HG02943 (cell line): ENCODE data around the gene TBKBP1.
"Not testable (repeated sequence)": the region's sequence is repeated elsewhere in the genome, so short reads cannot be mapped to it uniquely, and the experiment has no call there.

Experiments
- ATAC-seq: cut with Tn5 transposase; IDR thresholded peaks from one replicate; pipeline ENCODE4 v1.9.1; 2021; ENCODE audit warnings: mild to moderate bottlenecking, low read depth, moderate library complexity; ENCODE audit not compliant: unreplicated experiment

The TBKBP1 gene

DNA sequence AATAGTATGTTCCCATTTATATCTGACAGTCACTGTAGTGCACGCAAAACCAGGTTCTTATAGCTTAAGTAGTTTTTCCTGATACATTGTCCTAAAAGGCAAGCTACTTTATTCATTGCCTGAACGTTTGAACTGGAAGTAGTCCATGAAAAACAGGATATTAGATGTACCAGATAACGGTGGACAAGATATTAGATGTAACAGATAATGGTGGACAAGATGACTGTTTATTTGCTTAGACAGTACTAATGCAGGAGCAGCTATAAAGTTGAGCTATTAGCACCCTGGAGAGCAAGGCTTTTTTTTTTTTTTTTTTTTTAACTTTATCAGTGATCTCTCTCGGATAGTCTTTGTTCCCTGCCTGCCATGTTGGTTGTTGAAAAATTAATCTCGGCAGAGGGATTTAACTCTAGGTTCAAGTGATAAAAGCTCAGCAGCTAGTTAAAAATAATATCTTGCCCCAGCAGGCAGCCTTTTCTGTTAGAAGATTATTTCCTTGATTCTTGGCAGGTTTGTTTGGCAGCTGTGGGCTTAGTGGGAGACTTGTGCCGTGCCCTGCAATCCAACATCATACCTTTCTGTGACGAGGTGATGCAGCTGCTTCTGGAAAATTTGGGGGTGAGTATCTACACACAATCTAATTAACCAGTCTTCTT is 17.3 kb upstream of the TBKBP1 start:
- ATAC-seq, result no peak

DNA sequence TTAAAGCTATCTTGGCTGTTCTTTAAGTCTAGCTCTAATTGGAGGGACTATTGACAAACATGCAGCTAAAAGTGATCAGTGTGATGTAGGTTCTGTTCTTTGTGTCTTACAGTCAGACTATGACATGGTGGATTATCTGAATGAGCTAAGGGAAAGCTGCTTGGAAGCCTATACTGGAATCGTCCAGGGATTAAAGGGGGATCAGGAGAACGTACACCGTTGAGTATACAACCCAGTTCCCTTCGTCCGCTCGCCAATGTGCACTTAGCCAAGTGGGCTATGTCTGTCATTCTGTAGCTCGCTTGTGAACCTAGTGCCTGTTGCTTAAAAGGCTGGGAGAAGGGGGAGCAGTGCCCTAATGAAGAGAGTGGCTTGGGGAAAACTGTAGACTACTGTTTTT is 15.8 kb upstream of the TBKBP1 start:
- no peak for ATAC-seq

DNA sequence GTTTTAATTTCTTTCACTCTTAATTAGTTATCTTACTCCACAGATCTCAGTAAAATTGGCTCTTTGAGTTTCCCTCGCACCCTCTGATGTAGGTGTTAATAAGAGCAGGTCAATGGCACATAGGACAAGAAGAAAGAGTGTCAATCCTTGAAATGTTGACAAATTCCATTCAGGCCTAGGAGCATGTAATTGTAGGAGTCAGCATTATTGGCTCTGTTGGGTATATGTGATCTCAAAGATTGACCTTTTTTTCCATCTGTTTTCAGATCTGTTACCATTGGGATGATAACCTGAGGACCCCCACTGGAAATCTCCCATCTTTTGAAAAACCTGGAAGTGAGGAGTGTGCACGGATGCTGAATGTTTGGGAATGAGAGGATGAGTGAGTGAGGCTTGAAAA is 11.8 kb upstream of the TBKBP1 start:
- no peak for ATAC-seq

DNA sequence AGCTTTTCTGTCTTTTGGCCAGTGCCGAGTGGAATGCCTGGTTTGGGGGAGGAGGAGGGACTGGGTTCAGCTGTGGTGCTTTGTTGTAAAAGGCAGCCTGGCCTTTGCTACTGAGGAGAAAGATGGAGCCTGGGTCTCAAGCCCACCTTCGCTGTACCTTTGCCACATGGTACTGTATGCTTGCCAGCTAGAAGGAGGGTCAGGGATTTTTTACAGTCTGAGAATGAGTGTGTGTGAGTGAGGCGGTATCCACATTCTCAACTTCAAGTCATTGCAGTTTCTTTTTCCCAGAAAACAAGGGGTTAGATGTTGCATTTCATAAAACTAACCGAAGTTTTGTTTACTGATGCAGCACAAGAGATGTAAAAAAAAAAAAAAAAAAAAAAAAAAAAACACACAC is 11.2 kb upstream of the TBKBP1 start:
- not testable (repeated sequence) for ATAC-seq

DNA sequence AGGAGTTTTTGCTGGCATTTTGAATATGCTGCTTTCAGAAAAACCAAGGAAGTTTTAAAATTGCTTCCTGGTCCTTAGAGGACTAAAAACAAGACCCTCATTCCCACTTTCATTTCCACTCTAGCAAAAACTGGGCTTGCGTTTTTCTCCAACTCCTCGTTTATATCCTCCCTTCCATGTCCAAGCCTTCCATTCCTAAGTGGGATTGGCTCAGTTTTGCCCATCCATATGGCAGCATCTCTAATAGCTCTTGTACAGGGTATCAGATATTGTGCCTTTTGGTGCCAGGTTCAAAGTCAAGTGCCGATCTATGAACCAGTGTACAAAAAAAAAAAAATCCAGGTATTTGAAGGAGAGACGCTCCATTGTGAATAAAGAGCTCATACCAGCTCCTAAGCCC is 9.9 kb upstream of the TBKBP1 start:
- no peak for ATAC-seq

GRCh38 chr17:47684535-47685193 is 9.3 kb upstream of the TBKBP1 start:
- no peak for ATAC-seq

- ATAC-seq, result no peak
Observed at GRCh38 chr17:47685556-47686275, 8.2 kb upstream of the TBKBP1 start.

DNA sequence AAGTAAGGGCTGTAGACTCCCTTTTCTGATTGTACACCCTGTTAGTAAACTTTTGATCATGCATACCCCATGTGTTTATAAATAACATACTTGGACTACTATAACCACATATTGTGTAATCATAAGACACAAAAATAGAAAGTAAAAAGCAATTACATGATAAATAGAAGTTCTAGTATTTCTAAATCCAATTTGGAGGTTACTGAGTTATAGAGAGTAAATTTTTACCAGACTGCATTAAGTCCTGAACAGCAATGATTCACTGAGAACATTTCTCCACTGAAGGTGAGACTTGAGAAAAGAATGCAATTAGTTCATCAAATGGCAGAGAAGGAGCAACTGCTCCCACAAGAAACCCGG is 7.7 kb upstream of the TBKBP1 start:
- ATAC-seq, result no peak

- ATAC-seq, result no peak
Observed at GRCh38 chr17:47686664-47687327, 7.2 kb upstream of the TBKBP1 start.

DNA sequence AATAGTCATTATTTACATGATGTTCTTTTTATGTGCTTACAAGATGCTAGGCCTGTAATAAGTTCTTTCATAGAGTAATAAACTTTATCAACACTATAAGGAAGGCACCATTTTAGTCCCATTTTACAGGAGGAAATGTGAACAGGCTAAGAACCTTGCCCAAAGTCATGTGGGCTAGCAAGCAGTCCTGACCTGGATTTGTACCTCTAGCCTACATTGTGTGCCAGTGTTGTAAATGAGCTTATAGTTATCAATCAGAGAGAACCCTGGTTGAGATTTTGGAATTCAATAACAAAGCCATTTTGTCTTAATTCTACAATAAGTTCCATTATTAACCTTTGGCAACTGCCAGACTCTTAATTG is 6.7 kb upstream of the TBKBP1 start:
- no peak for ATAC-seq

DNA sequence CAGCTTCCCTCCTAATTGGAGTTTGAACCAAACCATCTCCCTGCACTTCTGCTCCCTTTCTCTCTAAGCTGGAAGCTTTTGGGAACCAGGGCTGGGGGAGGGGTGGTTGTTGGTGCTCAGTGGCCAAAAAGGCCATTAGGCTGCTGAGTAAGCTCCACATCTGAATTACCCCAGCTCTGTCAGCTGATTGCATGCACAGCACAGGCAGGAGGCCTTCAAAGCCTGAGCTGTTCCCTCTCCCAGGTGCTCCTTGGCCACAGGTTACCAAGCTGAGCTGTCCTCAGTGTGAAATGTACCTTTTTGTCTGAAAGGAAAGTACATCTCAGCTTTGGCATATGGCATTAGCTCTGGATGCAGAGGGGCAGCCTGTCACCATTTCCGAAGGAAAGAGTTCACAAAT is 6.2 kb upstream of the TBKBP1 start:
- no peak for ATAC-seq

DNA sequence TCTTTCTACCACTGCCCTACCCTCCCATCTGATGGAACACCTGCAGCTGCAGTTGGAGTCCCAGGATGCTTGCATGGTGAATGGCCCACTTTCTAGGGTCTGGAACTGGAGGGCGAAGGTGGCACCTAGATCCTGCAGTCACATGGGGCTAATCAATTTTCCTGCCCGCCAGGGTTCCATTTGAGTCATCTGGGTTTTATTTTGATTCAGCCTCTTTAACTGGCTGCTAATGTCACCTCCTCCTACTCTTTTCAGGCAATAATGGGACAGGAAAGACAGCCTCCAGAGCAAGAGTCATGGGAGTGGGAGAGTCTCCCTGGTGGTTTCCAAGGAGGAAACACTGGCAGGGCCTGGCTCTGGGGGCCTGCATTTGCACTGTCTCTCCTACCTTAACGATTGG is 3.8 kb upstream of the TBKBP1 start:
- no peak for ATAC-seq

DNA sequence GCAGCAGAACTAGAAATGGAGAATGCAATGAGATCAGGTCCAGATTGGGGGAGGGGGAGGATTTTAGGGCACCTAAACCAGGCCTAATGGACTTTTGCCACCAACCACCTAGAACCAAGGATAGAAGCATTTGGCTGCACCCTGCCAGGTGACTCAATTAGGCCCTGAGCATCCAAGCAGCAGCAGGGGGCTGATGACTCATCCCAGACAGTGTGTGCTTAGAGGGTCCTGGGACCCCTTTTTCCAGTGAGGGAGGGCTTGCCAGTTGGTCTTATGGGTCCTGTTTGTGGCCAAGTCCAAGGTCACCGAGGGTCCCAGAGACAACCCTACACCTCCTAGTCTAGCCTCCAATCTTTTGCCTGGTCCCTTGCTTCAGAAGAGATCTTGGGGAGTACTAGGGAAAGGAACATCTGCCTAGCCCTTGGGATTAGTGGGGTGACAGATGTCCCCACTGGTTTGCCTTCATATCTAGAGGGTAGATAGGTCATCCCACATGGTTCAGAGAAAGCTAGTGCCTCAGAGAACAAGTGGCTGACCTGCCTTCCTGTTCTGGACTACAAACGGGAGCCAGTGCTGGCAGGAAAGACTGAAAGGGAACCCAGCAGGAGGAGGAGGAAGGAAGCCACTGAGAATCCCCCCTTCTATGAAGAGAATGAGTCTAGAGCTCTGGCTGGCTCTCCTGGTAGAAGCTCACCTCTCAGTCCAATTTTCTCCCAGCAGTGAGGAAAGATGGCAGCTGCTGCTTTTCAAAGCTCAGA is 1.6 kb upstream of the TBKBP1 start:
- no peak for ATAC-seq

GRCh38 chr17:47692895-47693730 is 848 bp upstream of the TBKBP1 start:
- no peak for ATAC-seq

DNA sequence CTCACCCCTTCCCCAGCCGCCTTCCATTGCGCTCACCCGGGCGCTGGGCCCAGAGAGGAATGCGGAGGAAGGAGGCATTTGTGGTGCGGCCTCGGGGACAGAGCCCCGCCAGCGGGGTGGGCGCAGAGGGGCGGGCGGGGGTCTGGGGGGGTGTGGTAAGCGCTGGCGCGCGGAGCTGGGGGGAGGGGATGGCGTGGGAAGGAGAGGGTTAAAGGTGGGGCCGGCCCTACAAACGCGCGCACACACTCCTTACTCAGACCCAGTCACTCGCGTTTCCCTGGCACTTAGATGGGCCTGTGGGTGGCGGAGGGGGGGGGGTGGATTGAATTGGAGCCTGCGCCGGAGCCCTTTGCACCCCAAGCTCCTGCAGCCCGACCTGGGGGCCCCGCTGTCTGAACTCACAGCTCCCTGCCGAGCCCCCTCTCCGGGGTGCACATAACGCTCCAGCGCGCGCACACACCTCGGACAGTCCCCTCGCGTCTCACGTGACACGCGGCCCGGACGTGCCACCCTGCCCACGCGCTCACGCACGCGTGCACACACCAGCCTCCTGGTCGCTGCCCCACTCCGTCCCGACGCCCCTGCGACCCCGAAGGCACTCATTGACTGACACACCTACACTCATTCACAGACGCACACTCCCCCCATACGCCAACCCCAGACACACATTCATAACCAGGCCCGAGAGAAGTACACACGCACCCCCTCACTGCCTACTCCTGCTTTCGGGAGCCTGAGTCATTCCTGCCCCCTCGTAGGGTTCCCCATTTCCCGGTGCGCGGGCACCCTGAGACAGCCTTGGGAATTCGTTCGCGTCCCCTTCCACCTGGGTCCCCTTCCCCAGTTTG is 844 bp downstream of the TBKBP1 start:
- no peak for ATAC-seq

- ATAC-seq, result no peak
Observed at GRCh38 chr17:47695429-47696376, 1.7 kb downstream of the TBKBP1 start.

DNA sequence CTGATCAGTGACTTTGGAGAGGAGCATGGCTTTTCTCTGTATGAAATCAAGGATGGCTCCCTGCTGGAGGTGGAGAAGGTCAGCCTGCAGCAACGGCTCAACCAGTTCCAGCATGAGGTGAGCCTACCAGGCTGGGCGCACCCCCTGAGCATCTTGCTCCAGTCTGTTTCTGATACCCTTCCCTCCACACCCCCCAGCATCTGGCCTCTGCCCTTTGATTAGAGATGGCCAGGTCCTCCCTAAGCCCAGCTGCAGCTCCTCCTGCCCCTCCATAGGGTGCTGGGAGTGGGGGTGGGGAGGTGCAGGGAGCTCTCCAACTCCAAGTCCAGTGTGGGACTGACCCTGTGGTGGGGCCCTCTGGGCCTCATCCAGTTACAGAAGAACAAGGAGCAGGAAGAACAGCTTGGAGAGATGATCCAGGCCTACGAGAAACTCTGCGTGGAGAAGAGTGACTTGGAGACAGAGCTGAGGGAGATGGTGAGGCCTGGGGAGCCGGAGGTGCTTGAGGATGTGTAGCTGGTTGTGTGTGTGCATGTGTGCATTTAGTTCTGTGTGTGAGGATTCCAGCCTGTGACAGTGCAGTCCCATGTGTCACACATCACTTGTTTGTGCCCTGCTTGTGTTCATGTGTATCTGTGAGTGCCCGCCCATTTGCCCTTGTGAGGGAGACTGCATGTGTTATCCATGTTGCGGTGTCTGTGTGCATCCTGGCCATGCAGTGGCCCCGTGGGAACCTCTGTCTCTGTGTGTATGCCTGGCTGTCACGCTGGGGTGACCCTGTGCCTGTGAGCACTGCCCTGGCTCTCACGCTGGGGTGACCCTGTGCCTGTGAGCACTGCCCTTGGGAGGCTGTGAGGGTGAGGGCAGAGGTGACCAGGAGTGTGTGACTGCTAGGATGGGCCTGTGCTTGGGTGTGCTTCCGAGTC is 3.0 kb downstream of the TBKBP1 start:
- no peak for ATAC-seq
